Measurements from ENCODE around the gene OR1N2. TPM values are rescaled to one million over a fixed set of nuclear protein-coding genes. Genes with fewer than 3 reads are reported as not detected.

OR1N2 gene
- total and polyA plus RNA-seq, 2 of the 4 experiments (the other 2 are of a cell fraction): not detected

- Histone ChIP-seq H3K79me1 (ENCODE audit: low read depth in 1 of 2, low read length in 2 of 2) (no peaks in the 10 kb centered on the region), H2BK20ac (ENCODE audit: low read depth, low read length) (peak overlapping the region; percentile 73), H3K9ac (ENCODE audit: low read depth, low read length) (no peak overlapping the region), H4K8ac (ENCODE audit: low read depth in 2 of 2, low read length in 2 of 2) (peak overlapping the region; percentile 4 to 22; a peak in 2 of 4 replicates), H3K23ac (ENCODE audit: low read depth, low read length) (peak overlapping the region; percentile 48; the same call in 1 of the 2 replicates), H4K5ac (ENCODE audit: low read depth, low read length) (peak overlapping the region; percentile 2), H3K27me3 (ENCODE audit: control insufficient read depth, insufficient read depth, low read length) (no peaks in the 10 kb centered on the region; the same call in 1 of the 2 replicates), H3K4me3 (ENCODE audit: insufficient read depth, low read depth, low read length) (no peak overlapping the region), H4K91ac (ENCODE audit: insufficient read depth, low read depth, low read length) (peak overlapping the region; percentile 73), H3K9me1 (ENCODE audit: insufficient read depth, low read length) (no peaks in the 10 kb centered on the region), H3K4me2 (ENCODE audit: low read depth, low read length) (peak overlapping the region; percentile 0), H2AK9ac (replicated peaks; ENCODE audit: low read depth, low read length, poor library complexity) (no peak overlapping the region), H4K20me1 (ENCODE audit: insufficient read depth, low read length) (no peaks in the 10 kb centered on the region), H2AFZ (replicated peaks; ENCODE audit: low read length, poor library complexity) (no peak overlapping the region), H3K18ac (ENCODE audit: low read depth, low read length) (peak overlapping the region; percentile 33; the same call in 1 of the 2 replicates), H2AK5ac (ENCODE audit: low read depth, low read length) (no peak overlapping the region), H3K27ac (ENCODE audit: insufficient read depth, low read length) (peak overlapping the region; percentile 77), H3K4ac (ENCODE audit: low read depth, low read length) (peak overlapping the region; percentile 82), H3K9me3 (ENCODE audit: control insufficient read depth, insufficient read depth, low read length) (no peaks in the 10 kb centered on the region), H3K14ac (replicated peaks; ENCODE audit: low read depth, low read length) (no peak overlapping the region), H3K4me1 (ENCODE audit: control insufficient read depth, insufficient read depth, low read length) (peaks cover 5% of the 10 kb centered on the region; the same call in 1 of the 2 replicates), H2BK5ac (ENCODE audit: low read depth, low read length, poor library complexity, severe bottlenecking) (no peak overlapping the region), H2BK120ac (ENCODE audit: low read depth, low read length) (peak overlapping the region; percentile 84), H3K56ac (ENCODE audit: extremely low read depth, insufficient read depth, low read length) (peak overlapping the region; percentile 27; the same call in 1 of the 2 replicates), H2BK15ac (ENCODE audit: low read depth, low read length) (no peak overlapping the region), H3K36me3 (ENCODE audit: control insufficient read depth, insufficient read depth, low read length) (no peaks in the 10 kb centered on the region)
- ChIA-PET CTCF (no interaction called here), POLR2A (ENCODE audit: unreplicated experiment) (interaction anchor here (0.6 to 0.8 kb wide), 2 partner anchors 16 to 28 kb away, joined by 3 to 9 read pairs; no protein-coding TSS in a partner anchor)
- intact Hi-C loops (cut with micrococcal nuclease) (no loop called here), in situ Hi-C loops (cut with MboI; ENCODE audit: low sequenced_read_pairs) (no loop called here), dilution Hi-C loops (cut with HindIII; ENCODE audit: low sequenced_read_pairs, unreplicated experiment) (no loop called here)
- DNase-seq (no peak), ATAC-seq (ENCODE audit: low read depth) (peak; percentile 60)
- TF ChIP-seq MAFK (IDR thresholded peaks at IDR 0.05; ENCODE audit: low read depth, low read length) (no peak), SMC3 (IDR thresholded peaks at IDR 0.05; ENCODE audit: low read depth, low read length) (no peak), CHD1 (IDR thresholded peaks at IDR 0.05; ENCODE audit: low read depth, low read length) (no peak), NFE2L2 (IDR thresholded peaks at IDR 0.05; ENCODE audit: low read depth, low read length) (no peak), RFX5 (IDR thresholded peaks at IDR 0.05; ENCODE audit: low read depth, low read length) (no peak), USF2 (IDR thresholded peaks at IDR 0.05; ENCODE audit: low read depth, low read length) (no peak), BHLHE40 (IDR thresholded peaks at IDR 0.05; ENCODE audit: low read depth, low read length) (no peak), MAZ (IDR thresholded peaks at IDR 0.05; ENCODE audit: borderline replicate concordance, low read depth, low read length) (no peak), CTCF (conservative IDR thresholded peaks at IDR 0.05; ENCODE audit: low read depth, low read length) (no peak), MXI1 (IDR thresholded peaks at IDR 0.05; ENCODE audit: borderline replicate concordance, low read depth, low read length) (no peak), FOS (IDR thresholded peaks at IDR 0.05; ENCODE audit: low read depth, low read length) (no peak), CEBPB (IDR thresholded peaks at IDR 0.05; ENCODE audit: low read depth, low read length) (no peak), RAD21 (IDR thresholded peaks at IDR 0.05; ENCODE audit: low read length) (no peak)
- no CpG with 5 or more reads among the region's 2 CpGs for WGBS, 2 experiments (ENCODE audit: extremely low coverage in 2 of 2, insufficient read length in 1 of 2)
- BruUV-seq (replicated peaks): no TSS peak
Observed at GRCh38 chr9:122572456-122572855, 19.5 kb downstream of the OR1N2 start.
